ENCODE results near the gene CHI3L1.

DNA sequence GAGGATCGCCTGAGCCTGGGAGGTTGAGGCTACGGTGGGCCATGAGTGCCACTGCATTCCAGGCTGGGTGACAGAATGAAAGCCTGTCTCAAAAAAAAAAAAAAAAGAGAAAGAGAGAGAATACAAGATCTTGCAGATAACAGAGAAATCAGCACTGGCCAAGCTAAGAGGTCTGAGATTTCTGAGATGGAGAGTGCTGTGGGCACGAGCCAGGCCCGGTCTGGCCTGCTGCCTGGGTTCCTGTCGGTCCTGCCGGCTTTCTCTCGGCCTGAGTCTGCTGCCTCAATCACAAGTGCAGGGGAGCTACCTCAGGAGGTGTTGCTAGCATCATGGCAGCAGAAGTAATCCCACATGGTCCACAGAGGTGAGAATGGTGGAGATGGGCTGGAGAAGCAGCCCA lies 40.0 kb downstream of the CHI3L1 start:
- TF ChIP-seq CTCF (IDR thresholded peaks at IDR 0.05; ENCODE audit: low read depth, low read length) (no peak), EZH2phosphoT487 (IDR thresholded peaks at IDR 0.05; ENCODE audit: low read depth) (no peak)

Measured in OCI-LY3 (cell line).